ENCODE results near the gene TAF11L8. TPM values are rescaled to one million over a fixed set of nuclear protein-coding genes. Genes with fewer than 3 reads are reported as not detected.
"Not testable (repeated sequence)": the region's sequence is repeated elsewhere in the genome, so short reads cannot be mapped to it uniquely, and the experiment has no call there.

The TAF11L8 gene
- not detected for total RNA-seq

GRCh38 chr5:17590860-17591259 lies at the start of gene TAF11L8:
TSS of gene TAF11L8 (minus strand) at chr5:17590960.
- not testable (repeated sequence) for H3K4me1 ChIP-seq; H3K27me3 ChIP-seq; DNase-seq (ENCODE audit: low spot score in 2 of 2); H3K27ac ChIP-seq; H3K9me3 ChIP-seq; H3K4me3 ChIP-seq; H3K36me3 ChIP-seq
- no CpG with 5 or more reads among the region's 16 CpGs for WGBS, 2 donors

DNA sequence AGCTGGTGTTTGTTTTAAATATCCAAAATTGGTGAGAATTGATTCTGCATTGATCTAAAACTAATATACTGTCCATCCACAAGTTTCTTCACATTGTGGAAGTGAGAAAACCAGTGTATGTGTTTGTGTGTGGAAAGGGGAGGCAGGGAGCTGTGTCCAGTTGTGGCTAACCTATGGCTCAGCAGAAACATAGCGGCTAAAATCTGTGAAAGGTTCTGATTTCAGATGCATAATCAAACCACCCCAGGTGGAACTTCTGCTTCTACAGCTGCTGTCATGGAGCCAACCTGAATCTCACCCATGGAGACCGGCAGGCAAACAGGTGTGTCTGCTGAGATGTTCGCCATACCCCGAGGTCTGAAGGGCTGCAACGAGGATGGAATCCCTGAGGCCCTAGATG lies 43.4 kb upstream of the TAF11L8 start, which contains the start of gene TAF11L14:
Gene TAF11L14 (plus strand): TSS at position 301 of the 400 bp plus-strand sequence.
- Histone ChIP-seq H3K4me1 (no peaks in the 10 kb centered on the region), H3K4me3 (no peak within 1 kb of the TSS), H3K36me3 (no peaks in the 10 kb centered on the region), H3K27me3 (no peaks in the 10 kb centered on the region), H3K27ac (no peak within 1 kb of the TSS), H3K9me3 (no peaks in the 10 kb centered on the region)
- no peak for TF ChIP-seq POLR2A (IDR thresholded peaks at IDR 0.05)
- TF ChIP-seq, protein P1, sequence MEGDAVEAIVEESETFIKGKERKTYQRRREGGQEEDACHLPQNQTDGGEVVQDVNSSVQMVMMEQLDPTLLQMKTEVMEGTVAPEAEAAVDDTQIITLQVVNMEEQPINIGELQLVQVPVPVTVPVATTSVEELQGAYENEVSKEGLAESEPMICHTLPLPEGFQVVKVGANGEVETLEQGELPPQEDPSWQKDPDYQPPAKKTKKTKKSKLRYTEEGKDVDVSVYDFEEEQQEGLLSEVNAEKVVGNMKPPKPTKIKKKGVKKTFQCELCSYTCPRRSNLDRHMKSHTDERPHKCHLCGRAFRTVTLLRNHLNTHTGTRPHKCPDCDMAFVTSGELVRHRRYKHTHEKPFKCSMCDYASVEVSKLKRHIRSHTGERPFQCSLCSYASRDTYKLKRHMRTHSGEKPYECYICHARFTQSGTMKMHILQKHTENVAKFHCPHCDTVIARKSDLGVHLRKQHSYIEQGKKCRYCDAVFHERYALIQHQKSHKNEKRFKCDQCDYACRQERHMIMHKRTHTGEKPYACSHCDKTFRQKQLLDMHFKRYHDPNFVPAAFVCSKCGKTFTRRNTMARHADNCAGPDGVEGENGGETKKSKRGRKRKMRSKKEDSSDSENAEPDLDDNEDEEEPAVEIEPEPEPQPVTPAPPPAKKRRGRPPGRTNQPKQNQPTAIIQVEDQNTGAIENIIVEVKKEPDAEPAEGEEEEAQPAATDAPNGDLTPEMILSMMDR (IDR thresholded peaks at IDR 0.05): no peak
- 93 to 97% methylated on average over 5 of the region's 5 CpGs for WGBS, 2 donors
- no peak for DNase-seq (ENCODE audit: low spot score in 2 of 2)

DNA sequence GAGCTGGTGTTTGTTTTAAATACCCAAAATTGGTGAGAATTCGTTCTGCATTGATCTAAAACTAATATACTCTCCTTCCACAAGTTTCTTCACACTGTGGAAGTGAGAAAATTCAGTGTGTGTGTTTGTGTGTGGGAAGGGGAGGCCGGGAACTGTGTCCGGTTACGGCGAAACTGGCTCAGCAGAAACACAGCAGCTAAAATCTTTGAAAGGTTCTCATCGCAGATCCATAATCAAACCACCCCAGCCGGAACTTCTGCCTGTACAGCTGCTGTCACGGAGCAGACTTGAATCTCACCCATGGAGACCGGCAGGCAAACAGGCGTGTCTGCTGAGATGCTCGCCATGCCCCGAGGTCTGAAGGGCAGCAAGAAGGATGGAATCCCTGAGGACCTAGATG lies 41.0 kb upstream of the TAF11L8 start, which contains the start of gene TAF11L13:
Gene TAF11L13 (plus strand): TSS at position 301 of the 400 bp plus-strand sequence.
- not testable (repeated sequence) for DNase-seq (ENCODE audit: low spot score in 2 of 2)
- WGBS, 2 donors: 88% methylated on average over 8 of the region's 12 CpGs

GRCh38 chr5:17625686-17626085 lies 34.9 kb upstream of the TAF11L8 start:
- no peak overlapping the region for H3K4me3 ChIP-seq
- no peak for DNase-seq (ENCODE audit: low spot score in 2 of 2)
- H3K4me1 ChIP-seq: no peaks in the 10 kb centered on the region
- no peaks in the 10 kb centered on the region for H3K27me3 ChIP-seq
- WGBS, 2 donors: 87 to 98% methylated on average over 7 to 11 of the region's 11 CpGs
- H3K27ac ChIP-seq: no peak overlapping the region
- TF ChIP-seq EP300 (IDR thresholded peaks at IDR 0.05): no peak
- TF ChIP-seq, protein P1 (IDR thresholded peaks at IDR 0.05): no peak
- TF ChIP-seq POLR2A (IDR thresholded peaks at IDR 0.05): no peak
- no peaks in the 10 kb centered on the region for H3K36me3 ChIP-seq
- H3K9me3 ChIP-seq: no peaks in the 10 kb centered on the region

More for the DNA sequence above, 41.0 kb upstream of the TAF11L8 start, which contains the start of gene TAF11L13:
- H3K27me3 ChIP-seq, H3K9me3 ChIP-seq, H3K27ac ChIP-seq, H3K4me3 ChIP-seq, H3K36me3 ChIP-seq, H3K4me1 ChIP-seq: not testable (repeated sequence)

DNA sequence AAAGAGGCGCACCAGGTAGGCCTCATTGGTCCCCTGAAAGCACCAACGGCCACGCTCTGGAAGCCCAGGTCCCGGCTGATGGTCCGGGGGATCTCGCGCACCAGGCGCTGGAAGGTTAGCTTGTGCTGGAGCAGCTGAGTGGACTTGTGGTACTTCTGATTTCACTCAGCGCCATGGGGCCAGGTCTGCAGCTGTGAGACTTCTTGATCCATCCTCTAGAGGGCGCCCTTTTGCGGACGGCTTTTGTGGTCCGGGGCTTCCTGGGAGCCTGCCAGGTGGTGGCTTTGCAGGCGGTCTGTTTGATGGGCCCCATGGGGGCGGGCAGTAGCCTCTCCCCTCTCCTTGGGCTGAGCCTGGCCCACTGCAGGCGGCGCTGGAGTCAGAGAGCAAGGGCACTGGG lies 29.9 kb upstream of the TAF11L8 start:
- Histone ChIP-seq H3K9me3 (no peaks in the 10 kb centered on the region), H3K27ac (no peak overlapping the region), H3K27me3 (no peaks in the 10 kb centered on the region), H3K4me3 (no peak overlapping the region), H3K36me3 (no peaks in the 10 kb centered on the region), H3K4me1 (no peaks in the 10 kb centered on the region)
- TF ChIP-seq, protein P1 (IDR thresholded peaks at IDR 0.05): no peak
- TF ChIP-seq EP300 (IDR thresholded peaks at IDR 0.05): no peak
- TF ChIP-seq POLR2A (IDR thresholded peaks at IDR 0.05): no peak
- 85 to 88% methylated on average over 10 to 17 of the region's 17 CpGs for WGBS, 2 donors
- DNase-seq (ENCODE audit: low spot score in 2 of 2): no peak

DNA sequence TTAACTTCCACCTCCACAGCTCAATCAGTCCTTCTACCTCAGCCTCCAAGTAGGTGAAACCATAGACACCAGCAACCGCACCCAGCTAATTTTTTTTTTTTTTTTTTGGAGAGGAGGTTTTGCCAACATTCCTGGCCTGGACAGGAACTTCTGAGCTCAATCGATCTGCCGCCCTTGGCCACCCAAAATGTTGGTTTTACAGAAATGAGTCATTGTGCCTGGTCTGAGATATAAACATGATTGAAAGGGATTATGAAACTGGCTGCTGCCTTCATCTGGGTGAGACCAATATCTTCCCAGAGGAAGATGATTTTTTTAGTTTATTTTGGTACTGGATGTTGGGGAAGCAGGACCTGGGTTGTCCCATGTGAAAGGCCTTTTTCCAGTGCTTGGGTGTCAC lies 28.6 kb upstream of the TAF11L8 start:
- TF ChIP-seq EP300 (IDR thresholded peaks at IDR 0.05) (no peak), POLR2A (IDR thresholded peaks at IDR 0.05) (no peak)
- TF ChIP-seq, protein P1 (IDR thresholded peaks at IDR 0.05): no peak
- no peaks in the 10 kb centered on the region for H3K36me3 ChIP-seq
- no peak overlapping the region for H3K4me3 ChIP-seq
- H3K27me3 ChIP-seq: no peaks in the 10 kb centered on the region
- no peaks in the 10 kb centered on the region for H3K4me1 ChIP-seq
- H3K9me3 ChIP-seq: no peaks in the 10 kb centered on the region
- 78 to 86% methylated on average over 3 of the region's 3 CpGs for WGBS, 2 donors
- DNase-seq (ENCODE audit: low spot score in 2 of 2): no peak
- H3K27ac ChIP-seq: no peak overlapping the region

Measured in tibial nerve (tissue), 4 donors.